Body of pancreas (tissue), 4 donors: ENCODE measurements around the gene C10orf53. TPM values are rescaled to one million over a fixed set of nuclear protein-coding genes. Genes with fewer than 3 reads are reported as not detected.
"Not testable (repeated sequence)": the region's sequence is repeated elsewhere in the genome, so short reads cannot be mapped to it uniquely, and the experiment has no call there.

ENCODE experiments used
- ATAC-seq: fragments of 150-250 bp; one replicate; pipeline ENCODE4 v1.9.1; 2016
- DNase-seq, 4 donors: peaks; one replicate each; pipeline ENCODE4 v3.0.0-alpha.2; 2019
- H3K27ac ChIP-seq, 4 donors: fragments of 200-600 bp; sonication (generic); 1 replicate in 3 of 4; 2 replicates in 1 of 4; pipeline versions ENCODE4 v1.5.1 to v1.6.1; 2016 to 2019; ENCODE audit warnings: mild to moderate bottlenecking in 1 of 4, mixed read lengths in 1 of 4, moderate library complexity in 1 of 4
- H3K27me3 ChIP-seq, 2 donors: fragments of 200-600 bp; sonication (generic); one replicate each; pipeline ENCODE4 v1.6.0; 2016; ENCODE audit warnings: mild to moderate bottlenecking in 1 of 2
- H3K36me3 ChIP-seq, 2 donors: fragments of 200-600 bp; sonication (generic); replicated peaks in 1 of 2; 2 replicates each; pipeline ENCODE4 v1.5.1; 2016; ENCODE audit warnings: low read depth in 2 of 2; ENCODE audit not compliant: insufficient read depth in 1 of 2
- H3K4me1 ChIP-seq: fragments of 200-600 bp; sonication (generic); one replicate; pipeline ENCODE4 v1.6.0; 2016
- H3K4me3 ChIP-seq, 2 donors: fragments of 200-600 bp; sonication (generic); 1 replicate in 1 of 2; 2 replicates in 1 of 2; pipeline ENCODE4 v1.5.1; 2016 to 2019
- H3K9me3 ChIP-seq, 3 donors: fragments of 200-600 bp; sonication (generic); 1 replicate in 2 of 3; 2 replicates in 1 of 3; pipeline ENCODE4 v1.5.1; 2016
- POLR2A ChIP-seq, 3 donors: fragments of 450-650 bp; IDR thresholded peaks; one replicate each; pipeline ENCODE4 v1.6.1; 2016; ENCODE audit warnings: antibody characterized with exemption in 3 of 3, mild to moderate bottlenecking in 2 of 3
- whole genome bisulfite sequencing, 2 donors: methylation state at CpG; one replicate each; pipeline ENCODE4 v1.1.5; 2017; 5-methylcytosine and 5-hydroxymethylcytosine counted together
- intact Hi-C: fragments of 100-400 bp; cut with DNase I; formaldehyde crosslinking; loops from one replicate; pipeline ENCODE4 v1.15.1; 2023
- total RNA-seq, 2 donors: library from RNA; depleted of rRNA; stranded (reverse); fragments of >200 nt; gene quantifications; one replicate each; pipeline ENCODE4 v1.1.0, GENCODE V29; 2016
- TF ChIP-seq, protein P1 (sequence below), 7 experiments: fragments of 450-650 bp in 4 of 7; fragments of 200-600 bp in 3 of 7; sonication (generic) in 3 of 7; IDR thresholded peaks; one replicate each; pipeline ENCODE4 v1.5.1; 2016 to 2019; ENCODE audit warnings: antibody characterized with exemption in 7 of 7

The C10orf53 gene
- total RNA-seq, 2 donors from 2014 or later, result not detected

DNA sequence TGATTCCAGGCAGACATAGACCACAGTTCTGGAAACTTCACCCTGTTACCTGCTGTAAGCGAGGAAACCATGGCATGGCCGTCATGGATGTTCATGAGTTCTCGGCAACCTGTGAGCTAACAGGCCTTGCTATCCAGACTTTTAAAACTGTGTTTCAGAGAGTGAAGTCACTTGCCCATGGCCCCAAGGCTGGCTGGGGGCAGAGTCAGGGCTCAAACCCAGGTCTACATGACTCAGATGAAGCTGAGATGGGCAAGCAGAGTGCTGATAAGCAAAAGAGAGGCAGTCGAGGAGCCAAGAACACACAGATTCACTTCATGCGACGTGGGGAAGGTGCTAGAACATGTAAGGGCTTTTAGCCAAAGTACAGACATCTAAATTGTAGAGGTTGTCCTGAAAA is 31.5 kb downstream of the C10orf53 start:
- WGBS, 2 donors, result 60 to 62% methylated on average over 6 of the region's 6 CpGs
- Histone ChIP-seq H3K9me3 (no peaks in the 10 kb centered on the region), H3K4me1 (no peaks in the 10 kb centered on the region), H3K27me3 (no peaks in the 10 kb centered on the region), H3K36me3 (no peaks in the 10 kb centered on the region), H3K4me3 (no peak overlapping the region), H3K27ac (no peak overlapping the region)
- TF ChIP-seq POLR2A (IDR thresholded peaks at IDR 0.05), result no peak
- TF ChIP-seq, protein P1, sequence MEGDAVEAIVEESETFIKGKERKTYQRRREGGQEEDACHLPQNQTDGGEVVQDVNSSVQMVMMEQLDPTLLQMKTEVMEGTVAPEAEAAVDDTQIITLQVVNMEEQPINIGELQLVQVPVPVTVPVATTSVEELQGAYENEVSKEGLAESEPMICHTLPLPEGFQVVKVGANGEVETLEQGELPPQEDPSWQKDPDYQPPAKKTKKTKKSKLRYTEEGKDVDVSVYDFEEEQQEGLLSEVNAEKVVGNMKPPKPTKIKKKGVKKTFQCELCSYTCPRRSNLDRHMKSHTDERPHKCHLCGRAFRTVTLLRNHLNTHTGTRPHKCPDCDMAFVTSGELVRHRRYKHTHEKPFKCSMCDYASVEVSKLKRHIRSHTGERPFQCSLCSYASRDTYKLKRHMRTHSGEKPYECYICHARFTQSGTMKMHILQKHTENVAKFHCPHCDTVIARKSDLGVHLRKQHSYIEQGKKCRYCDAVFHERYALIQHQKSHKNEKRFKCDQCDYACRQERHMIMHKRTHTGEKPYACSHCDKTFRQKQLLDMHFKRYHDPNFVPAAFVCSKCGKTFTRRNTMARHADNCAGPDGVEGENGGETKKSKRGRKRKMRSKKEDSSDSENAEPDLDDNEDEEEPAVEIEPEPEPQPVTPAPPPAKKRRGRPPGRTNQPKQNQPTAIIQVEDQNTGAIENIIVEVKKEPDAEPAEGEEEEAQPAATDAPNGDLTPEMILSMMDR (IDR thresholded peaks at IDR 0.05), result no peak
- no peak for ATAC-seq
- intact Hi-C loops, result no loop called here
- DNase-seq, result no peak

DNA sequence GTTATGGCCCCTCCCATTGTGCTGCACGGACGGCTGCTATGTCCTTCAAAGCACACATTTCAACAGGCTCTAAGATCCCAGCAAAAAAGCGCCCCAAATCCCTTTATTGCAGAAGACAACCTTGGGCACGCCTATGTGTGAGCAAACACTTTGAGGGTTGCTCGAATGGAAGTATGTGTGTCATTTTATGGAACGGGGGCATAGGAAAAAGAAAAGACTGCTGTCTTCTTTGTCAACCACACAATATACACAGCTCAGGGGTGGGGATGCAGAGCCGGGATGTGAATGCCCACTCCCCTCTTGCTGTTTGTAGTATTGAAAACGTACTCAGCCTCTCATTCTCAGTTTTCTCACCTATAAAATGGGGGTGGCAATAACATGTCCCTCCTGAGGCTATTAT is 32.0 kb downstream of the C10orf53 start:
- intact Hi-C loops, result no loop called here
- Histone ChIP-seq H3K9me3 (no peaks in the 10 kb centered on the region), H3K4me1 (no peaks in the 10 kb centered on the region), H3K36me3 (no peaks in the 10 kb centered on the region), H3K27ac (no peak overlapping the region), H3K27me3 (no peaks in the 10 kb centered on the region), H3K4me3 (no peak overlapping the region)
- no peak for TF ChIP-seq POLR2A (IDR thresholded peaks at IDR 0.05)
- 40 to 43% methylated on average over 8 of the region's 8 CpGs for WGBS, 2 donors
- no peak for ATAC-seq
- DNase-seq, result no peak

DNA sequence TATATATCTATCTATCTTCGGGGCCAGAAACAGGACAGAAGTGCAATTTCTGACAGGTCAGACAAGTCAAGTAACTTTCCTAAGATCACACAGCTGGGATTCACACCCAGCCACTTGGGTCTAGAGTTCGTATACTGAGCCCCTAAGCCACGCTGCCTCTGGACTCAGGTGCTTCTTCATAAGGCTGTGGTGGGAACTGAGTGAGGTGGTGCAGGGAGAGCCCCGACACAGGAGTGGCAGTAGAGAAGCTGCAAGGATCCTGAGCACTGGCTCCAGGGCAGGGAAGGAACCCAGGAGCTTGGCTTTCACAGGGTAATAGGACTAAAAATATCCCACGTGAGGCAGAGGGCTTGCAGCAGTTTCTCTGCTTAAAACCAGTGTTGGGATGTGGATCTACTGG is 33.8 kb downstream of the C10orf53 start:
- Histone ChIP-seq H3K36me3 (no peaks in the 10 kb centered on the region), H3K27me3 (no peaks in the 10 kb centered on the region), H3K27ac (no peak overlapping the region), H3K9me3 (no peaks in the 10 kb centered on the region), H3K4me1 (no peaks in the 10 kb centered on the region), H3K4me3 (no peak overlapping the region)
- DNase-seq (no peak), ATAC-seq (no peak)
- no peak for TF ChIP-seq POLR2A (IDR thresholded peaks at IDR 0.05)
- TF ChIP-seq, protein P1 (IDR thresholded peaks at IDR 0.05), result no peak
- WGBS, 2 donors, result 58 to 67% methylated on average over 5 of the region's 5 CpGs
- intact Hi-C loops, result no loop called here

DNA sequence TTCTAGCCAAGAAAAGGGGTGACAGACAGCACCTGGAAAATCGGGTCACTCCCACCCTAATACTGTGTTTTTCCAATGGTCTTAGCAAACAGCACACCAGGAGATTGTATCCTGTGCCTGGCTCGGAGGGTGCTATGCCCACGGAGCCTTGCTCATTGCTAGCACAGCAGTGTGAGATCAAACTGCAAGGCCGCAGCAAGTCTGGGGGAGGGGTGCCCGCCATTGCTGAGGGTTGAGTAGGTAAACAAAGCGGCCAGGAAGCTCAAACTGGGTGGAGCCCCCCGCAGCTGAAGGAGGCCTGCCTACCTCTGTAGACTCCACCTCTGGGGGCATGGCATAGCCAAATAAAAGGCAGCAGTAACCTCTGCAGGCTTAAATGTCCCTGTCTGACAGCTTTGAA is 35.7 kb downstream of the C10orf53 start:
- ATAC-seq, DNase-seq, intact Hi-C loops, H3K9me3 ChIP-seq, H3K27ac ChIP-seq, H3K4me3 ChIP-seq, H3K27me3 ChIP-seq, H3K4me1 ChIP-seq, H3K36me3 ChIP-seq: not testable (repeated sequence)
- WGBS, 2 donors, result 47 to 79% methylated on average over 2 to 7 of the region's 7 CpGs

DNA sequence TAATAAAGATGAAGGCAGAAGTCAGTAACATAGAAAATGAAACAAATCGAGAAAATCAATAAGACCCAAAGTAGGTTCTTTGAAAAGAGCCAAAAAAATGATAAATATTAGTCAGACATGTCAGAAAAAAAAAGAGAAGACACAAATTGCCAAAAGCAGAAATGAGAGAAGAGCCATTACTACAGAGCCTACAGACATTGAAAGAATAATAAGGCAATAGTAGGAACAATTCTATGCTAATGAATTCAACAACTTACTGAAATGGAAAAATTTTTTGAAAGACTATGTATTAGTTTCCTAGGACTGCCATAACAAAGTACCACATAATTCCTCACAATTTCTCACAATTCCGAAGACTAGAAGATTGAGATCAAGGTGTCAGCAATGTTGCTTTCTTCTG is 47.1 kb downstream of the C10orf53 start:
- 40 to 55% methylated on average over 2 of the region's 2 CpGs for WGBS, 2 donors
- Histone ChIP-seq H3K27ac (no peak overlapping the region), H3K4me1 (no peaks in the 10 kb centered on the region), H3K27me3 (no peaks in the 10 kb centered on the region), H3K4me3 (no peak overlapping the region), H3K9me3 (peaks cover 0 to 3% (median 0%) of the 10 kb centered on the region in 3 donors), H3K36me3 (no peaks in the 10 kb centered on the region)
- no peak for DNase-seq
- no peak for ATAC-seq
- intact Hi-C loops, result no loop called here
- TF ChIP-seq, protein P1 (IDR thresholded peaks at IDR 0.05), result no peak
- no peak for TF ChIP-seq POLR2A (IDR thresholded peaks at IDR 0.05)

DNA sequence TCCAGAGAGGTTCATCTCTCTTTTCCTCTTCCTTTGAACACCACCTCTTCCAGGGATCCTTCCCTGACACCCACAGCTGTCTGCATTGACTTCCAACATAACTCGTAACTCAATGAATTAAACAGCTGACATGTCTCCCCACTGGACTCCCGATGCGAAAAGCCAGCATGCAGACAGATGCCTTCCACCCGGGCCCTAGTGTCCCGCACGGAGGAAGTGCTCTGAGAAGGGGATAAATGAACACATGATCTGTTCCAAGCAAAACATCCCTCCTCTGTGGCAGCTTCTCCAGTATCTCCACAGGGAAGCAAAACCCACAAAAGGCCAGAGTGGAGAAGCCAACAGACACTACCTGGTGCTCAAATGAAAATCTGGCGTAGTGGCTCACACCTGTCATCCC is 54.4 kb downstream of the C10orf53 start:
- H3K36me3 ChIP-seq, result no peaks in the 10 kb centered on the region
- no peak overlapping the region for H3K4me3 ChIP-seq
- TF ChIP-seq, protein P1 (IDR thresholded peaks at IDR 0.05), result no peak
- DNase-seq (no peak), ATAC-seq (no peak)
- H3K27ac ChIP-seq, result no peak overlapping the region
- no peaks in the 10 kb centered on the region for H3K9me3 ChIP-seq
- 84 to 86% methylated on average over 7 of the region's 7 CpGs for WGBS, 2 donors
- no peaks in the 10 kb centered on the region for H3K4me1 ChIP-seq
- intact Hi-C loops, result no loop called here
- no peaks in the 10 kb centered on the region for H3K27me3 ChIP-seq
